Endothelial cell of umbilical vein (primary cell): Measurements from ENCODE around the gene PSMB5. TPM values are rescaled to one million over a fixed set of nuclear protein-coding genes. Genes with fewer than 3 reads are reported as not detected.

Experiments
- BruUV-seq: library from RNA; stranded (reverse); fragments of 400-500 nt; replicated peaks from 2 replicates; lab custom pipeline; 2021; lab: Mats Ljungman, UMichigan
- CTCF ChIA-PET: fragments of 300-600, 350-600 bp; sonication (Branson Sonifier 250); formaldehyde crosslinking; loops from one replicate; lab custom pipeline; 2021; ENCODE audit warnings: antibody characterized with exemption, inconsistent platforms; lab: Charles Lee
- POLR2A ChIA-PET: fragments of 300-600, 350-600 bp; sonication (Branson Sonifier 250); formaldehyde crosslinking; loops from one replicate; lab custom pipeline; 2021; ENCODE audit warnings: antibody characterized with exemption, inconsistent platforms; lab: Charles Lee
- DNase-seq: peaks from one replicate; pipeline ENCODE4 v3.0.0-alpha.2; 2011; ENCODE audit warnings: low read depth, low spot score
- FAIRE-seq: peaks from 2 replicates; lab custom pipeline; 2011; peaks lifted over from hg19 to GRCh38; lab: Jason Lieb, UNC
- H2AFZ ChIP-seq: 2 replicates; pipeline ENCODE4 v1.6.0; 2012; ENCODE audit warnings: low read depth, low read length, control low read depth, inconsistent platforms
- H3K27ac ChIP-seq: 2 replicates; pipeline ENCODE4 v1.5.1; 2011; ENCODE audit warnings: low read depth, mild to moderate bottlenecking, control low read depth, low read length, moderate library complexity; ENCODE audit not compliant: insufficient read depth
- H3K27me3 ChIP-seq, 2 experiments: 2 replicates each; pipeline versions ENCODE4 v1.6.0 to v1.6.1; 2011; ENCODE audit warnings: low read length in 2 of 2, mixed read lengths in 1 of 2; ENCODE audit not compliant: control insufficient read depth in 2 of 2, insufficient read depth in 2 of 2
- H3K36me3 ChIP-seq, 2 experiments: 2 replicates in 1 of 2; 3 replicates in 1 of 2; pipeline ENCODE4 v1.5.1; 2011; ENCODE audit warnings: low read length in 2 of 2, mild to moderate bottlenecking in 1 of 2, moderate library complexity in 1 of 2; ENCODE audit not compliant: control insufficient read depth in 2 of 2, insufficient read depth in 2 of 2; ENCODE audit errors: extremely low read depth in 1 of 2
- H3K4me1 ChIP-seq: 3 replicates; pipeline ENCODE4 v1.5.1; 2011; ENCODE audit warnings: mild to moderate bottlenecking, low read length; ENCODE audit not compliant: control insufficient read depth, insufficient read depth; ENCODE audit errors: extremely low read depth
- H3K4me2 ChIP-seq: 2 replicates; pipeline ENCODE4 v1.6.1; 2011; ENCODE audit warnings: low read length, control low read depth, mixed read lengths; ENCODE audit not compliant: insufficient read depth
- H3K4me3 ChIP-seq, 3 experiments: fragments of 200-600 bp in 1 of 3; sonication (generic), shearing (Covaris generic) in 1 of 3; replicated peaks in 1 of 3; 2 replicates each; pipeline ENCODE4 v1.5.1; 2011 to 2016; ENCODE audit warnings: control low read depth in 3 of 3, low read length in 3 of 3, mild to moderate bottlenecking in 2 of 3, inconsistent platforms in 1 of 3, low read depth in 1 of 3, moderate library complexity in 1 of 3; ENCODE audit not compliant: insufficient read depth in 1 of 3
- H3K79me2 ChIP-seq: 2 replicates; pipeline ENCODE4 v1.6.0; 2012; ENCODE audit warnings: low read length, inconsistent platforms; ENCODE audit not compliant: control insufficient read depth, insufficient read depth
- H3K9ac ChIP-seq: replicated peaks from 2 replicates; pipeline ENCODE3; 2011; ENCODE audit warnings: low read length, control low read depth; ENCODE audit not compliant: insufficient read depth; ENCODE audit errors: extremely low read depth
- H3K9me1 ChIP-seq: replicated peaks from 3 replicates; pipeline ENCODE4 v1.6.0; 2011; ENCODE audit warnings: mild to moderate bottlenecking, low read length; ENCODE audit not compliant: control insufficient read depth, insufficient read depth; ENCODE audit errors: extremely low read depth
- H3K9me3 ChIP-seq: replicated peaks from 2 replicates; pipeline ENCODE4 v1.5.1; 2012; ENCODE audit warnings: low read length, inconsistent platforms; ENCODE audit not compliant: control insufficient read depth, insufficient read depth
- H4K20me1 ChIP-seq: replicated peaks from 2 replicates; pipeline ENCODE3; 2011; ENCODE audit warnings: mild to moderate bottlenecking, low read length; ENCODE audit not compliant: control insufficient read depth, insufficient read depth; ENCODE audit errors: extremely low read depth
- EZH2 ChIP-seq: IDR thresholded peaks from 2 replicates; pipeline ENCODE4 v1.6.1; 2012; ENCODE audit warnings: borderline replicate concordance, low read depth, mild to moderate bottlenecking, moderate library complexity, low read length, inconsistent platforms; ENCODE audit not compliant: severe bottlenecking
- FOS ChIP-seq: IDR thresholded peaks from 2 replicates; pipeline ENCODE4 v1.6.1; 2011; ENCODE audit warnings: mild to moderate bottlenecking, low read length, moderate library complexity, borderline replicate concordance; ENCODE audit not compliant: insufficient read depth
- POLR2AphosphoS5 ChIP-seq: IDR thresholded peaks from 2 replicates; pipeline ENCODE4 v1.6.1; 2012; ENCODE audit warnings: low read depth, mild to moderate bottlenecking, control low read depth, low read length, moderate library complexity; ENCODE audit not compliant: insufficient read depth
- dilution Hi-C: fragments of 300-500 bp; cut with MboI; formaldehyde crosslinking; loops from one replicate; pipeline ENCODE4 v1.15.0; 2019; ENCODE audit warnings: low sequenced_read_pairs; ENCODE audit not compliant: extremely low pct_ligation_motif_present
- intact Hi-C: fragments of 100-400 bp; cut with micrococcal nuclease; formaldehyde crosslinking; loops from one replicate; pipeline ENCODE4 v1.10.0; 2022
- polyA plus RNA-seq, 4 experiments: library from polyadenylated mRNA; depleted of rRNA in 3 of 4; stranded (reverse) in 3 of 4; unstranded in 1 of 4; fragments of >200 nt; gene quantifications; 2 replicates each; pipeline versions ENCODE4 v1.2.1 to v1.2.3, GENCODE V29; 2011 to 2012; ENCODE audit warnings: missing spikeins in 1 of 4
- total RNA-seq: library from RNA; stranded (reverse); gene quantifications from 2 replicates; pipeline ENCODE4 v1.2.3, GENCODE V29; 2021
- TF ChIP-seq, protein P1 (sequence below): IDR thresholded peaks from 2 replicates; pipeline ENCODE4 v1.6.1; 2011; ENCODE audit not compliant: insufficient read depth, insufficient read length
- TF ChIP-seq, protein P2 (sequence below), 2 donors: IDR thresholded peaks; 1 replicate in 1 of 2; 2 replicates in 1 of 2; pipeline ENCODE4 v1.5.1; 2011; ENCODE audit warnings: low read length in 2 of 2, mild to moderate bottlenecking in 2 of 2, moderate library complexity in 2 of 2, control low read depth in 1 of 2, inconsistent platforms in 1 of 2, low read depth in 1 of 2; ENCODE audit not compliant: insufficient read depth in 1 of 2; ENCODE audit errors: extremely low read depth in 1 of 2

PSMB5 gene
- total and polyA plus RNA-seq, 2 donors (not counting 3 experiments of a cell fraction or from before 2014, with no cell fraction given), result 236 to 464 TPM

DNA sequence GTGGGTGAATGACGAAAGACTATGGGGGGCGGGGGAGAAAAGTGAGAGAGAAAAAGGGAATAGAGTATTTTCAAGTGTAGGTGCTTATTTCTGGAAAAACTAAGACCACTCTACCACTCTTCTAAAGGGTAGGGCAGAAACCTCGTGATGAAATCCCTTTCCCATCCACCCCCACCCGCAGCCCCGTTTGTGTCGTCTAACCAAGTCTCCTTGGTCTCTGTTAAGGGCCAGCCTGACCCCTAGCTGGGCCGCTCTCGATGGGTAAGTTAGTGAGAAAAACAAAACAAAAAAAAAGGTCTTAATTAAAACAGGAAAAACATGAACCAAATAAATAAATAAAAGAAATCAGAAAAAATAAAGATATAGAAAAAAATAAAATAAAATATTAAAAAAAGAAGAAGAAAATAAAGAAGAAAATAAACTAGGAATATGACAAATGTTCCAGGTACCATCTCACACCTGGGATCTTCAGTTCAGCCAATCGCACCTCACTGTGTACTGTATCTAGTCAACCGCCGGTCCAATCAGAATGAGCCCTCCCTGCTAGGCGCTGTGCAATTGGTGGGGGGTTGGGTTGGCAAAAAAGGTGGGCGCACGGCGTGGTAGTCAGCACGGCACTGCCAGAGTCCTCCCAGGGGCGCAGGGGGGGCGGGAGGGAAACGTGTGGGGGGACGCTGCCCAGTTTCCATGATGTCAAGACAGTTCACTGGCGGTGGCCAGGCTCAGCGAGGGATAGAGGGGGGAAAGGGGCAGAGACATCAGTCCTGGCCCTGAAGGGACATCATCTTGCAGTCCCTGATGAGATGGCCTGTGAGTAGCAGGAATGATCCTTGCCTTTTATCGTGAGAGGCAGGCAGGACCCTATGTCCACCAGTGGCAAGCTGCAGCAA is 32.4 kb upstream of the PSMB5 start:
- Histone ChIP-seq H2AFZ (no peak overlapping the region), H3K9me3 (no peaks in the 10 kb centered on the region), H3K79me2 (peaks cover 57% of the 10 kb centered on the region), H3K9me1 (no peaks in the 10 kb centered on the region), H3K4me2 (no peak overlapping the region), H3K27me3 (no peaks in the 10 kb centered on the region), H3K9ac (no peak overlapping the region), H3K4me1 (peaks cover 43% of the 10 kb centered on the region), H4K20me1 (peaks cover 4% of the 10 kb centered on the region), H3K4me3 (no peak overlapping the region), H3K27ac (no peak overlapping the region), H3K36me3 (peaks cover 41 to 44% of the 10 kb centered on the region in 2 experiments)
- BruUV-seq, result no TSS peak
- ChIA-PET POLR2A (no interaction called here), CTCF (interaction anchor here (1.3 to 2.0 kb wide), 6 partner anchors 11 to 60 kb away, joined by 3 to 141 read pairs (median 26); partner anchors contain the start of gene CDH24)
- DNase-seq (no peak), FAIRE-seq (no peak)
- dilution Hi-C loops (loop anchor here (10.0 kb wide), 1 partner anchor 82 kb away; the partner anchor contains the start of gene AJUBA), intact Hi-C loops (no loop called here)
- TF ChIP-seq FOS, result no peak
- TF ChIP-seq EZH2, result no peak
- TF ChIP-seq POLR2AphosphoS5, result no peak
- TF ChIP-seq, protein P1, sequence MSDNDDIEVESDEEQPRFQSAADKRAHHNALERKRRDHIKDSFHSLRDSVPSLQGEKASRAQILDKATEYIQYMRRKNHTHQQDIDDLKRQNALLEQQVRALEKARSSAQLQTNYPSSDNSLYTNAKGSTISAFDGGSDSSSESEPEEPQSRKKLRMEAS, result no peak
- TF ChIP-seq, protein P2, sequence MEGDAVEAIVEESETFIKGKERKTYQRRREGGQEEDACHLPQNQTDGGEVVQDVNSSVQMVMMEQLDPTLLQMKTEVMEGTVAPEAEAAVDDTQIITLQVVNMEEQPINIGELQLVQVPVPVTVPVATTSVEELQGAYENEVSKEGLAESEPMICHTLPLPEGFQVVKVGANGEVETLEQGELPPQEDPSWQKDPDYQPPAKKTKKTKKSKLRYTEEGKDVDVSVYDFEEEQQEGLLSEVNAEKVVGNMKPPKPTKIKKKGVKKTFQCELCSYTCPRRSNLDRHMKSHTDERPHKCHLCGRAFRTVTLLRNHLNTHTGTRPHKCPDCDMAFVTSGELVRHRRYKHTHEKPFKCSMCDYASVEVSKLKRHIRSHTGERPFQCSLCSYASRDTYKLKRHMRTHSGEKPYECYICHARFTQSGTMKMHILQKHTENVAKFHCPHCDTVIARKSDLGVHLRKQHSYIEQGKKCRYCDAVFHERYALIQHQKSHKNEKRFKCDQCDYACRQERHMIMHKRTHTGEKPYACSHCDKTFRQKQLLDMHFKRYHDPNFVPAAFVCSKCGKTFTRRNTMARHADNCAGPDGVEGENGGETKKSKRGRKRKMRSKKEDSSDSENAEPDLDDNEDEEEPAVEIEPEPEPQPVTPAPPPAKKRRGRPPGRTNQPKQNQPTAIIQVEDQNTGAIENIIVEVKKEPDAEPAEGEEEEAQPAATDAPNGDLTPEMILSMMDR (IDR thresholded peaks at IDR 0.05; ENCODE audit: extremely low read depth in 1 of 2, insufficient read depth in 1 of 2, low read depth in 1 of 2, low read length in 2 of 2), result no peak
